Measurements from ENCODE around the gene ARL15.

DNA sequence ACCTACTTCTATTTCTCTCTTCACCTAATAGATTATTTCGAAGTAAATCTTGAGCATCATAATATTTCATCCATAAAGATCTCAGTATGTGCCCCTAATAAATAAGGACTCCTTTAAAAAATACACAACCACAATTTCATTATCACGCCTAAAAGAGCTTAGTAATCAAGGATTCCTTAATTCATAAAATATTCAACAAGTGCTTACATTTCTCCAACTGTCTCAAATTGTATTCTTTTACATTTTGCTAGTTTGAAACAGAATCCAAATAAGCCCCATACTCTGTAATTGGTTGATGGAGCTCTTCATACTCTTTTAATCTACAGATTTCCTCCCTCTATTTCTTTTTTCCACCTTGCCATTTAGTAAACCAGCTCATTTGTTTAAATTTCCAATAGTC, 432.4 kb downstream of the ARL15 start:
- TF ChIP-seq POLR2A (IDR thresholded peaks at IDR 0.05): no peak
- TF ChIP-seq, protein P1, sequence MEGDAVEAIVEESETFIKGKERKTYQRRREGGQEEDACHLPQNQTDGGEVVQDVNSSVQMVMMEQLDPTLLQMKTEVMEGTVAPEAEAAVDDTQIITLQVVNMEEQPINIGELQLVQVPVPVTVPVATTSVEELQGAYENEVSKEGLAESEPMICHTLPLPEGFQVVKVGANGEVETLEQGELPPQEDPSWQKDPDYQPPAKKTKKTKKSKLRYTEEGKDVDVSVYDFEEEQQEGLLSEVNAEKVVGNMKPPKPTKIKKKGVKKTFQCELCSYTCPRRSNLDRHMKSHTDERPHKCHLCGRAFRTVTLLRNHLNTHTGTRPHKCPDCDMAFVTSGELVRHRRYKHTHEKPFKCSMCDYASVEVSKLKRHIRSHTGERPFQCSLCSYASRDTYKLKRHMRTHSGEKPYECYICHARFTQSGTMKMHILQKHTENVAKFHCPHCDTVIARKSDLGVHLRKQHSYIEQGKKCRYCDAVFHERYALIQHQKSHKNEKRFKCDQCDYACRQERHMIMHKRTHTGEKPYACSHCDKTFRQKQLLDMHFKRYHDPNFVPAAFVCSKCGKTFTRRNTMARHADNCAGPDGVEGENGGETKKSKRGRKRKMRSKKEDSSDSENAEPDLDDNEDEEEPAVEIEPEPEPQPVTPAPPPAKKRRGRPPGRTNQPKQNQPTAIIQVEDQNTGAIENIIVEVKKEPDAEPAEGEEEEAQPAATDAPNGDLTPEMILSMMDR (IDR thresholded peaks at IDR 0.05): no peak
